Tibial nerve (tissue), 4 donors: ENCODE results near the gene SYT7. TPM values are rescaled to one million over a fixed set of nuclear protein-coding genes. Genes with fewer than 3 reads are reported as not detected.

Experiments used
- DNase-seq, 2 donors: peaks; one replicate each; pipeline ENCODE4 v3.0.0-alpha.2; 2019; ENCODE audit warnings: low spot score in 2 of 2
- H3K27ac ChIP-seq, 4 donors: fragments of 200-600 bp; sonication (generic) in 3 of 4; one replicate each; pipeline ENCODE4 v1.5.1; 2017 to 2019; ENCODE audit warnings: mild to moderate bottlenecking in 1 of 4
- H3K27me3 ChIP-seq, 2 donors: fragments of 200-600 bp; sonication (generic) in 1 of 2; one replicate each; pipeline versions ENCODE4 v1.5.1 to v1.6.0; 2017 to 2019
- H3K36me3 ChIP-seq, 3 donors: fragments of 200-600 bp; sonication (generic); one replicate each; pipeline ENCODE4 v1.5.1; 2018 to 2019
- H3K4me1 ChIP-seq, 4 donors: fragments of 200-600 bp; sonication (generic) in 3 of 4; one replicate each; pipeline ENCODE4 v1.5.1; 2017 to 2019
- H3K4me3 ChIP-seq, 4 donors: fragments of 200-600 bp; sonication (generic) in 3 of 4; one replicate each; pipeline ENCODE4 v1.5.1; 2017 to 2019; ENCODE audit warnings: mild to moderate bottlenecking in 1 of 4, moderate library complexity in 1 of 4
- H3K9me3 ChIP-seq, 4 donors: fragments of 200-600 bp; sonication (generic) in 3 of 4; one replicate each; pipeline ENCODE4 v1.5.1; 2017 to 2019
- CTCF ChIP-seq, 5 experiments: fragments of 200-600 bp in 3 of 5; fragments of 450-650 bp in 2 of 5; sonication (generic) in 3 of 5; IDR thresholded peaks; one replicate each; pipeline ENCODE4 v1.5.1; 2016 to 2019; ENCODE audit warnings: antibody characterized with exemption in 5 of 5, mild to moderate bottlenecking in 3 of 5, moderate library complexity in 2 of 5
- EP300 ChIP-seq, 2 donors: sonication (generic); formaldehyde crosslinking; IDR thresholded peaks; one replicate each; pipeline ENCODE4 v1.6.1; 2017; ENCODE audit warnings: antibody characterized with exemption in 2 of 2, mild to moderate bottlenecking in 1 of 2
- POLR2A ChIP-seq, 2 donors: fragments of 450-650 bp; IDR thresholded peaks; one replicate each; pipeline ENCODE4 v1.6.1; 2017; ENCODE audit warnings: antibody characterized with exemption in 2 of 2, mild to moderate bottlenecking in 2 of 2, moderate library complexity in 2 of 2
- WGBS, 2 donors: methylation state at CpG; one replicate each; pipeline ENCODE4 v1.1.5; 2018; 5-methylcytosine and 5-hydroxymethylcytosine counted together
- total RNA-seq, 4 donors: library from RNA; depleted of rRNA; stranded (reverse); fragments of >200 nt; gene quantifications; one replicate each; pipeline ENCODE4 v1.1.0, GENCODE V29; 2016

The SYT7 gene
- total RNA-seq, 4 donors from 2014 or later = 1.2 to 2.5 (median 1.8) TPM

GRCh38 chr11:61516675-61517572, 64.0 kb downstream of the SYT7 start:
- TF ChIP-seq CTCF (IDR thresholded peaks at IDR 0.05) (peak; percentile 91 to 99 (median 98)), EP300 (IDR thresholded peaks at IDR 0.05) (no peak), POLR2A (IDR thresholded peaks at IDR 0.05) (no peak)
- peaks cover 0 to 16% (median 3%) of the 10 kb centered on the region in 4 donors for H3K4me1 ChIP-seq
- H3K36me3 ChIP-seq = no peaks in the 10 kb centered on the region
- no peak overlapping the region for H3K4me3 ChIP-seq
- H3K27ac ChIP-seq = no peak overlapping the region
- H3K9me3 ChIP-seq = no peaks in the 10 kb centered on the region
- peak in 1 of 2 donors; percentile 44 for DNase-seq
- WGBS, 2 donors = 16 to 17% methylated on average over 23 of the region's 23 CpGs
- H3K27me3 ChIP-seq = peaks cover 0 to 21% of the 10 kb centered on the region in 2 donors

- H3K4me1 ChIP-seq = peaks cover 0 to 16% (median 3%) of the 10 kb centered on the region in 4 donors
- H3K27ac ChIP-seq = no peak overlapping the region
- H3K27me3 ChIP-seq = peaks cover 0 to 28% of the 10 kb centered on the region in 2 donors
- no peak for TF ChIP-seq EP300 (IDR thresholded peaks at IDR 0.05)
- TF ChIP-seq CTCF (IDR thresholded peaks at IDR 0.05) = no peak
- TF ChIP-seq POLR2A (IDR thresholded peaks at IDR 0.05) = no peak
- no peak for DNase-seq
- WGBS, 2 donors = 25 to 43% methylated on average over 15 to 22 of the region's 22 CpGs
- no peak overlapping the region for H3K4me3 ChIP-seq
- H3K9me3 ChIP-seq = no peaks in the 10 kb centered on the region
- no peaks in the 10 kb centered on the region for H3K36me3 ChIP-seq
Observed at GRCh38 chr11:61516191-61516590, 64.7 kb downstream of the SYT7 start.

DNA sequence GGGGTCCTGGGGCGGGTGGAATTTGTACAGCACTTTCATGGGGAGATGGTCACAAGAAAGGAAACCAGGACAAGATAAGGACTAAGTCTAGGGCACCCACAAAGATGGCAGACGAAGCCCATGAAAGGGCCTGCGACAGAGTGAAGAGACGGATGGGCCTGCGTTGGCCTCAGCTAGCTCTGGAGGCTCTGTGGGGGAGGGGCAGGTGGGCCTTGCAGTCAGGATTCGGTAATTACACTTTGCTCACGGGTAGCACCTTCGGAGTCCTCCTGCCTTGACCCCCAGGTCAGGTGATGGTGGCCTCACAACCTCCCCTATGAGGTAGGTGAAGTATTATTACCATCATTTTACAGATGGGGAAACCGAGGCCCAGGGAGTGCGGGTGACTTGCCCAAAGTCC, 65.2 kb downstream of the SYT7 start:
- Histone ChIP-seq H3K4me1 (peaks cover 0 to 16% (median 3%) of the 10 kb centered on the region in 4 donors), H3K27ac (no peak overlapping the region), H3K27me3 (peaks cover 0 to 33% of the 10 kb centered on the region in 2 donors), H3K9me3 (no peaks in the 10 kb centered on the region), H3K4me3 (no peak overlapping the region), H3K36me3 (no peaks in the 10 kb centered on the region)
- WGBS, 2 donors = 78 to 82% methylated on average over 10 of the region's 10 CpGs
- no peak for DNase-seq
- TF ChIP-seq POLR2A (IDR thresholded peaks at IDR 0.05) (no peak), CTCF (IDR thresholded peaks at IDR 0.05) (no peak)

DNA sequence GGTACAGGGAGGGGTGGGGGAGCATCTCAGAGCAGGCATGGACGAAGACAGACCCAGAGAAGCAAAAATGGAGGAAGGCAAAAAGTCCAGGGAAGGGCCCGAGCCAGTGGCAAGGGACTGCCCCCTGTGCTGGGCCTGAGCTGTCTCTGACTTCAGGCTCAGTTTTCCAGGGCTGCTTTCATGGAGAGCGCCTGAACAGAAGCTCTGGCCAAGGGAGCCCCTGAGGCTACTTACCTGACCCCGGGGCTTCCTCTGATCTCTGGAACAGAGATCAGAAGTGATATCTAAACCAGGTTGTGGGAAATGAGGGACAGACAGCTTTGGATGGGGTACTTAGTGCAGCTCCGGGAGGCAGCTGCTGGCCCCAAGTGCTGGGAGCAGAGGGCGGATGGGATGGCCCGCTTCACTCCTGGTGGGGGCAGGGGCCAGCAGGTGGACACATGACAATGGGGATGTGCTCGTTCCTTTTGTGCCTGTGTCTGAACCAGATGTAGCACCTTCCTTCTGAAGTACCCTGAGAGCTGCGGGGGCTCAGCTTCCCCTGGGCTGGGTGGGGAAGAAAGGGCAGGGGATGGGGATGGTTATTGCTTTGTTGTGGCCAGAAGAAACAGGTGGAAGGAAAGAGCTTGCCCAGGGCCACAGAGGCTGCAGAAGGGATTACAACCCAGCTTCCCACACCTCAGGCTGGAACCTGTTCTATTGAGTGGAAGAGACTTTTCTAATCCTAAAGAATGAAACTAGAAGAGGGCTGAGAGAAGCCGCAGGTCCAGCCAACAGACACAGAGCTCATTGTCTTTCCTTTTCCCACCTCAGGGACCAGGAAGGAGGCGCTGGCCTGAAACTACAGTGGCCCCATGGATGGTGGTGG, 66.6 kb downstream of the SYT7 start:
- Histone ChIP-seq H3K4me1 (peaks cover 0 to 25% (median 8%) of the 10 kb centered on the region in 4 donors), H3K9me3 (no peaks in the 10 kb centered on the region), H3K27me3 (peaks cover 0 to 47% of the 10 kb centered on the region in 2 donors), H3K27ac (peak overlapping the region in 1 of 4 donors; percentile 37), H3K4me3 (no peak overlapping the region), H3K36me3 (no peaks in the 10 kb centered on the region)
- no peak for DNase-seq
- TF ChIP-seq EP300 (IDR thresholded peaks at IDR 0.05) = no peak
- TF ChIP-seq POLR2A (IDR thresholded peaks at IDR 0.05) = no peak
- no peak for TF ChIP-seq CTCF (IDR thresholded peaks at IDR 0.05)
- WGBS, 2 donors = 77 to 78% methylated on average over 11 of the region's 11 CpGs
